Lower lobe of right lung (tissue), 2 donors: ENCODE data around the gene NAA25. TPM values are rescaled to one million over a fixed set of nuclear protein-coding genes. Genes with fewer than 3 reads are reported as not detected.

Experiments used
- ATAC-seq, 2 donors: fragments of 200-7000 bp; cut with Tn5 transposase; one replicate each; pipeline ENCODE4 v1.9.1; 2020 to 2022; ENCODE audit warnings: mild to moderate bottlenecking in 2 of 2, moderate library complexity in 2 of 2
- DNase-seq: peaks from one replicate; pipeline ENCODE4 v3.0.0-alpha.2; 2020
- H3K27ac ChIP-seq: fragments of 200-600 bp; one replicate; pipeline ENCODE4 v1.8.0; 2022
- H3K27me3 ChIP-seq: fragments of 200-600 bp; one replicate; pipeline ENCODE4 v1.8.0; 2022; ENCODE audit warnings: low read depth
- H3K36me3 ChIP-seq: fragments of 200-600 bp; one replicate; pipeline ENCODE4 v1.8.0; 2022; ENCODE audit warnings: mild to moderate bottlenecking
- H3K4me1 ChIP-seq: fragments of 200-600 bp; one replicate; pipeline ENCODE4 v1.8.0; 2022
- H3K4me3 ChIP-seq: fragments of 200-600 bp; one replicate; pipeline ENCODE4 v1.8.0; 2022; ENCODE audit warnings: mild to moderate bottlenecking
- H3K9me3 ChIP-seq: fragments of 200-600 bp; one replicate; pipeline ENCODE4 v1.8.0; 2022
- intact Hi-C: fragments of 100-400 bp; cut with DNase I; formaldehyde crosslinking; loops from one replicate; pipeline ENCODE4 v1.11.0; 2022
- total RNA-seq: library from RNA; stranded (reverse); fragmentation: NEBNext Ultra II Directional; extraction: Animal tissue kit (Norgen Biotek cat#: 25700); gene quantifications from one replicate; pipeline ENCODE4 v1.2.1, GENCODE V29; 2021
- TF ChIP-seq, protein P1 (sequence below): fragments of 200-600 bp; IDR thresholded peaks from one replicate; pipeline ENCODE4 v1.8.0; 2022; ENCODE audit warnings: antibody characterized with exemption, mild to moderate bottlenecking
- donor health status: DM: no; HTN: yes; CAD: no; lungs with severe emphysema.

Gene NAA25
- total RNA-seq, 1 donor from 2014 or later = 24.7 TPM

DNA sequence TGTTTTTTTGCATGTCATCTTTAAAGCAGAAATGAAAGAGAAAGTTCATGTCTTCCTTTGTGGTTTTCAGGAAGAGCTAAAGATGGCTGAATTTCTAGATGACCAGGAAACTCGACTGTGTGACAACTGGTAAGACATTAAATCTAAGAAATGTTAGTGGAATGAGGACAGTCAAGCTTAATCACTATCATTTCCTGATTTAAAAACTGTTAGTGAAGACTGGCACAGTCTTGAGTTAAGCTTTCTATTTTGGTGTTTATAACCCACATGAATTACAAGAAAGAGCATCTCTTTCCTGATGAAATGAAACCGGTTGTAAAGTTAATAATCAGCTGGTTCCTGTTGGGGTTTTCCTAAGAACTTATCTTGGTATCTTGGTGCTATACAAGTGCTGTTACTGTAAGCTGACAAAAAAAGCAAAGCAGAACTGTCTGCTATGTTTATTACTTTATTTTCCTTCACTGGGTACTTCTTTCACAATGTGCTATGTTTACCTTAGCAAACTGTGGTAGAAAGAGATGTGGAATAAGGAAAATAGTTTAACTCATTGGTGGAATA lies 21.9 kb upstream of the NAA25 start:
- intact Hi-C loops = no loop called here
- ATAC-seq (peak; percentile 33 to 65), DNase-seq (no peak)
- H3K9me3 ChIP-seq = no peaks in the 10 kb centered on the region
- peaks cover 25% of the 10 kb centered on the region for H3K36me3 ChIP-seq
- no peaks in the 10 kb centered on the region for H3K27me3 ChIP-seq
- peak overlapping the region; percentile 78 for H3K27ac ChIP-seq
- TF ChIP-seq, protein P1, sequence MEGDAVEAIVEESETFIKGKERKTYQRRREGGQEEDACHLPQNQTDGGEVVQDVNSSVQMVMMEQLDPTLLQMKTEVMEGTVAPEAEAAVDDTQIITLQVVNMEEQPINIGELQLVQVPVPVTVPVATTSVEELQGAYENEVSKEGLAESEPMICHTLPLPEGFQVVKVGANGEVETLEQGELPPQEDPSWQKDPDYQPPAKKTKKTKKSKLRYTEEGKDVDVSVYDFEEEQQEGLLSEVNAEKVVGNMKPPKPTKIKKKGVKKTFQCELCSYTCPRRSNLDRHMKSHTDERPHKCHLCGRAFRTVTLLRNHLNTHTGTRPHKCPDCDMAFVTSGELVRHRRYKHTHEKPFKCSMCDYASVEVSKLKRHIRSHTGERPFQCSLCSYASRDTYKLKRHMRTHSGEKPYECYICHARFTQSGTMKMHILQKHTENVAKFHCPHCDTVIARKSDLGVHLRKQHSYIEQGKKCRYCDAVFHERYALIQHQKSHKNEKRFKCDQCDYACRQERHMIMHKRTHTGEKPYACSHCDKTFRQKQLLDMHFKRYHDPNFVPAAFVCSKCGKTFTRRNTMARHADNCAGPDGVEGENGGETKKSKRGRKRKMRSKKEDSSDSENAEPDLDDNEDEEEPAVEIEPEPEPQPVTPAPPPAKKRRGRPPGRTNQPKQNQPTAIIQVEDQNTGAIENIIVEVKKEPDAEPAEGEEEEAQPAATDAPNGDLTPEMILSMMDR = no peak
- H3K4me1 ChIP-seq = peaks cover 75% of the 10 kb centered on the region
- peak overlapping the region; percentile 32 for H3K4me3 ChIP-seq

DNA sequence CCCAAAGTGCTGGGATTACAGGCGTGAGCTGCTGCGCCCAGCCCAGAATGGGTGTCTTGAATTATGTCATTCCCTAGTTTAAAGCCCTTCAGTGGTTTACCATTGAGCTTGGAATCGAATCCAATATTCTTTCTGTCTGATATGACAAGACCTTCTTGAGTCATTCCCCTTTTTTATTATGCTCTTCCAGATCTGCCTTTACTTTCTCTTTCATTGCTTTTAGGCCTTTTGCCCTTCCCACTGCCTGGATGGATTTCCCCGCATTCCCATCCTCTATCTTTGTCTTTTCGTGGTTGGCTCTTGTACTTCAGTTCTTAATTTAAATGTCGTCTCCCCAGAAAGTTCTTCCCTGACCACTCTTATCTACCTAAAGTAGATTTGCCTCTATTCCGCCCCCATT lies 18.3 kb upstream of the NAA25 start:
- Histone ChIP-seq H3K36me3 (peaks cover 5% of the 10 kb centered on the region), H3K27ac (no peak overlapping the region), H3K4me1 (peaks cover 68% of the 10 kb centered on the region), H3K9me3 (no peaks in the 10 kb centered on the region), H3K4me3 (peak overlapping the region; percentile 87), H3K27me3 (no peaks in the 10 kb centered on the region)
- intact Hi-C loops = no loop called here
- no peak for ATAC-seq
- DNase-seq = no peak
- TF ChIP-seq, protein P1 = no peak

DNA sequence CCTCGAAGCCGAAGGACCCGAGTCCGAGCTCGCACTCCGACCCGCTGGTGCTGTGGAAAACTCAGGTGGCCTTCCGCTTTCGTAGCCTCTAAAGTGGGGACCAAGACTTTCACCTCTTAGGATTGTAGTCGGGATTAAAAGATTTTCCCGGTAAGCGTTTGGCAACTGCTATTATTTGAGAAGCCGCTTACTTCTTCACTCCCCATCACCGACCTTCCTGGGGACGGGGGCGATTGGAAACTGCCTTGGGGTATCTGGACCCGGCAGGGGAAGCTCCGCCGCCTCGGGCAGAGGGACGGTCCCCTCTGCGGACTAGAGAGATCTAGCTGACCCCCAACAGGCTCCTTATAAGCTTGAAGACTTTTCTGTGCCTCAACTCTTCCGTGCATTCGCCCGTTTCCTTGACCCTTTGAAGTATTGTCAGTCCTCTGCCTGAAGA lies 17.4 kb upstream of the NAA25 start:
- Histone ChIP-seq H3K27me3 (no peaks in the 10 kb centered on the region), H3K4me1 (peaks cover 63% of the 10 kb centered on the region), H3K9me3 (no peaks in the 10 kb centered on the region), H3K27ac (peak overlapping the region; percentile 96), H3K36me3 (no peaks in the 10 kb centered on the region), H3K4me3 (peak overlapping the region; percentile 87)
- intact Hi-C loops = no loop called here
- ATAC-seq = no peak
- DNase-seq = no peak
- TF ChIP-seq, protein P1 = no peak

DNA sequence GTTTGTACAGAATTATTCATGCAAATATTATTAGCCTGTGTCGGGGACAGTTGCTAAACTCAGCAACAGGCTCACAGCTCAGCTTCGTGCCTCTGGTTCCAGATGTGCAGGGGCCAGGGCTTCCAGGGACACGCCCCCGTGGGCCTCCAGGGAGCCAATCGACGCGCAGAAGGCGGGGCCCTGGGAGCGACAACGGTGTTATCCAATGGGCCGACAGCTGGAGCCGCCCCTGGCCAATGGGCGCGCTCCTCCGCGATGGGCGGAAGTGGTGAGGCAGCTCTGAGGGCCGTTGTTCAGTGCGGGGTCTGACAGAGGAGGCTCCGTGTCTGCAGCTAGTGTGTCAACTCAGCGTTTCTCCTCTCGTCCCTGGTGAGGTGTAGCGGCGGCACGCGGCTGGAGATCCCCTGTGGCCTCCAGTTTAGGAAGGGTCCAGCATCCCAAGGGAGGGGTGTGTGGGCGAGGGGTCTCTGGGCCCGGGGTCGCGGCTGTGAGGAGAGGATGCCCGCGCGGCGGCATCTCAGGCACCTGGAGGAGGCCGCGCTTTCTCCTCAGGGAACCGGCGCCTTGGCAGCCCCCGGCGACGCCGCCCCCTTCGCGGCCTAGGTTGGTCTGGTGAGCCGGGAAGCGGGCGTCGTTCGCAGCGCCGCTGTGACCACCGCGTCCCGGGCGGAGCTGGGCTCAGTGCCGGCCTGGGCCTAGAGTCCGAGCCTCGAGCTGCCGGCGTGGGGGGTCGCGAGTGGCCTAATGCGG lies 16.8 kb upstream of the NAA25 start, which contains the start of gene TRAFD1:
TSS of gene TRAFD1 (plus strand) at position 311 of the 750 bp plus-strand sequence. CDS start 4,963 bp downstream, outside the sequence.
- Histone ChIP-seq H3K4me1 (peaks cover 59% of the 10 kb centered on the region), H3K27ac (peak within 1 kb of the TSS; percentile 96), H3K36me3 (no peaks in the 10 kb centered on the region), H3K9me3 (no peaks in the 10 kb centered on the region), H3K4me3 (peak within 1 kb of the TSS; percentile 87), H3K27me3 (no peaks in the 10 kb centered on the region)
- intact Hi-C loops = no loop called here
- DNase-seq (peak; percentile 97), ATAC-seq (peak; percentile 99 to 100)
- TF ChIP-seq, protein P1 = no peak

DNA sequence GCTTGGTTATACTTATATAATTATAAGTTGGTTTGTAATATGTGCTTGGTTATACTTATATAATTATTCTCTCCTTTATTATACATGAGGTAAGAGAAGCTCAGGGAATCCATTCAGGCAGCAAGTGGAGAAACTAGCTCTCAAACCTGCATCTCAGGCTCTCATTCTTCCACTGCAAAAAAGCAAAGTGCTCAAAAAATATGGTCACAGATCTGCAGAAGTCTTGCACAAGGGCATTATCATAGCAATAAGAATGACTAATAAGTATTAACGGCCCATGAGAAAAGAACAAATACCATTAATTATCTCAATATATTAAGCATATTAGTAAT lies 16.3 kb upstream of the NAA25 start:
- Histone ChIP-seq H3K27me3 (no peaks in the 10 kb centered on the region), H3K36me3 (no peaks in the 10 kb centered on the region), H3K27ac (peak overlapping the region; percentile 96), H3K4me3 (peak overlapping the region; percentile 87), H3K9me3 (no peaks in the 10 kb centered on the region), H3K4me1 (peaks cover 53% of the 10 kb centered on the region)
- ATAC-seq = no peak
- TF ChIP-seq, protein P1 = no peak
- no peak for DNase-seq
- intact Hi-C loops = no loop called here
